Dermis microvascular lymphatic vessel endothelial cell (primary cell): ENCODE measurements around the gene GPANK1. TPM values are rescaled to one million over a fixed set of nuclear protein-coding genes. Genes with fewer than 3 reads are reported as not detected.
A peak's percentile ranks its signal among the peaks of the same experiment; 100 is the strongest.
"Not testable (repeated sequence)": the region's sequence is repeated elsewhere in the genome, so short reads cannot be mapped to it uniquely, and the experiment has no call there.

ENCODE experiments used
- DNase-seq, 2 donors: peaks; one replicate each; pipeline versions ENCODE4 v3.0.0 to v3.0.0-alpha.2; 2010; ENCODE audit warnings: low read depth in 2 of 2
- total RNA-seq: library from RNA; depleted of rRNA; stranded (reverse); fragments of >200 nt; gene quantifications from 2 replicates; pipeline ENCODE4 v1.2.1, GENCODE V29; 2014

GPANK1 gene
- 9.0 and 11.5 TPM in 2 replicates for total RNA-seq

- peak; percentile 89 to 96 for DNase-seq
These were observed at the start of gene GPANK1 for GRCh38 chr6:31664790-31665500. GPANK1 (minus strand) TSS chr6:31664997; CDS start chr6:31664478, 519 bp downstream.

- no peak for DNase-seq
These were observed 49.3 kb upstream of the GPANK1 start for GRCh38 chr6:31713991-31714684.

GRCh38 chr6:31713465-31713864 is 48.7 kb upstream of the GPANK1 start:
- no peak for DNase-seq

- no peak for DNase-seq
These were observed 47.5 kb upstream of the GPANK1 start for GRCh38 chr6:31712296-31712695.

GRCh38 chr6:31711233-31711632 is 46.4 kb upstream of the GPANK1 start:
- no peak for DNase-seq

GRCh38 chr6:31710523-31711219 is 45.9 kb upstream of the GPANK1 start:
- no peak for DNase-seq

- DNase-seq: not testable (repeated sequence)
These were observed 44.4 kb upstream of the GPANK1 start for GRCh38 chr6:31709157-31709556.

GRCh38 chr6:31708224-31708623 is 43.4 kb upstream of the GPANK1 start:
- DNase-seq: no peak

GRCh38 chr6:31707701-31708100 is 42.9 kb upstream of the GPANK1 start:
- no peak for DNase-seq

- DNase-seq: no peak
These were observed 41.8 kb upstream of the GPANK1 start, which contains the start of gene LY6G6F for GRCh38 chr6:31706599-31706998. LY6G6F (plus strand) TSS chr6:31706866; CDS start chr6:31706907, 41 bp downstream.

- no peak for DNase-seq
These were observed 41.1 kb upstream of the GPANK1 start for GRCh38 chr6:31705931-31706330.

- peak; percentile 98 to 99 for DNase-seq
These were observed 38.3 kb upstream of the GPANK1 start, which contains the start of gene ABHD16A for GRCh38 chr6:31702819-31703716. ABHD16A (minus strand) TSS chr6:31703324; CDS start chr6:31703281, 43 bp downstream.

- DNase-seq: peak in 1 of 2 donors; percentile 66
These were observed 37.6 kb upstream of the GPANK1 start for GRCh38 chr6:31702405-31702818.

GRCh38 chr6:31701666-31702404 is 37.0 kb upstream of the GPANK1 start:
- peak; percentile 13 to 28 for DNase-seq

GRCh38 chr6:31700740-31701401 is 36.1 kb upstream of the GPANK1 start:
- DNase-seq: no peak

- DNase-seq: peak in 1 of 2 donors; percentile 33
These were observed 32.8 kb upstream of the GPANK1 start for GRCh38 chr6:31697555-31697954.

GRCh38 chr6:31693535-31693934 is 28.7 kb upstream of the GPANK1 start:
- no peak for DNase-seq

GRCh38 chr6:31692886-31693285 is 28.1 kb upstream of the GPANK1 start:
- no peak for DNase-seq

GRCh38 chr6:31692353-31692752 is 27.6 kb upstream of the GPANK1 start:
- no peak for DNase-seq
